ENCODE measurements around the gene C2orf92.

DNA sequence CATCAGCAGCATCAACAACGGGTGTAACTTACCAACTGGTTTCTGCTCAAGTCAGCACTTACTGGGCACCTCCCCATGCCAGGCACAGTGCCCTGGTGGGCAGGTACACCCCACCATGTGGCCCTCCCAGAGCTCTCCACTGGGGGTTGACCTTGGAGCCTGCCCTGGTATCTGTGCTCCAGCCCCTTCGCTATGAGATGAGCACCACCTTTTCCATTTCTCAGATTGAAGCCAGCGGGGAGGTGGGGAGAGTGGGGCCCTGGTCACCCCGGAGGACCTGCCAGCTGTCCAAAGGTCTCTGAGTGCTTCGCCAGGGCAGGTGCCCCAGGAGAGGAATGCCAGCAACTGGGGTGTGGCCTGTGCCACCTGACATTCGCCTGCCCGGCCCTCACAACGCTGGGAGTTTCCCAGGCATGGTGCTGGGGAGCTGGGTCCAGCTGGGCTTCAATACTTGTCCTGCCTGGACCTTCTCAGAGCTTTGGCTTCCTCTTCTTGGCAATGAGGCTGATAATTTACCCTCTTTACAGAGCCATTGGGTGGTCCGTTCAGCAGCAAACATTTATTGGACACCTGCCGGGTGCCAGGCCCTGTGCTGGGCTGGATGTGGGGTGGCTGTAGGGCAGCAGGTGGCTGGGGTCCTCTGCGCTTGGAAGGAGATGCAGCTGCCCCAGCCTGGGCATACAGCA is 38.0 kb downstream of the C2orf92 start:
- TF ChIP-seq, protein P1, sequence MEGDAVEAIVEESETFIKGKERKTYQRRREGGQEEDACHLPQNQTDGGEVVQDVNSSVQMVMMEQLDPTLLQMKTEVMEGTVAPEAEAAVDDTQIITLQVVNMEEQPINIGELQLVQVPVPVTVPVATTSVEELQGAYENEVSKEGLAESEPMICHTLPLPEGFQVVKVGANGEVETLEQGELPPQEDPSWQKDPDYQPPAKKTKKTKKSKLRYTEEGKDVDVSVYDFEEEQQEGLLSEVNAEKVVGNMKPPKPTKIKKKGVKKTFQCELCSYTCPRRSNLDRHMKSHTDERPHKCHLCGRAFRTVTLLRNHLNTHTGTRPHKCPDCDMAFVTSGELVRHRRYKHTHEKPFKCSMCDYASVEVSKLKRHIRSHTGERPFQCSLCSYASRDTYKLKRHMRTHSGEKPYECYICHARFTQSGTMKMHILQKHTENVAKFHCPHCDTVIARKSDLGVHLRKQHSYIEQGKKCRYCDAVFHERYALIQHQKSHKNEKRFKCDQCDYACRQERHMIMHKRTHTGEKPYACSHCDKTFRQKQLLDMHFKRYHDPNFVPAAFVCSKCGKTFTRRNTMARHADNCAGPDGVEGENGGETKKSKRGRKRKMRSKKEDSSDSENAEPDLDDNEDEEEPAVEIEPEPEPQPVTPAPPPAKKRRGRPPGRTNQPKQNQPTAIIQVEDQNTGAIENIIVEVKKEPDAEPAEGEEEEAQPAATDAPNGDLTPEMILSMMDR (IDR thresholded peaks at IDR 0.05): no peak
- TF ChIP-seq POLR2A (IDR thresholded peaks at IDR 0.05): no peak
